Measurements from ENCODE around the gene FAM156A. TPM values are rescaled to one million over a fixed set of nuclear protein-coding genes. Genes with fewer than 3 reads are reported as not detected.
"Not testable (repeated sequence)": the region's sequence is repeated elsewhere in the genome, so short reads cannot be mapped to it uniquely, and the experiment has no call there.

FAM156A gene
- total RNA-seq, 6 donors from 2014 or later: 12.0 to 60.8 (median 17.6) TPM

- no CpG with 5 or more reads among the region's 17 CpGs for WGBS, 2 donors
- H3K4me1 ChIP-seq; H3K27me3 ChIP-seq; H3K4me3 ChIP-seq; H3K36me3 ChIP-seq; DNase-seq; ATAC-seq (ENCODE audit: low FRiP score in 2 of 2); H3K9me3 ChIP-seq; H3K27ac ChIP-seq: not testable (repeated sequence)
Measured at GRCh38 chrX:52948265-52948664, 10.1 kb downstream of the FAM156A start.

DNA sequence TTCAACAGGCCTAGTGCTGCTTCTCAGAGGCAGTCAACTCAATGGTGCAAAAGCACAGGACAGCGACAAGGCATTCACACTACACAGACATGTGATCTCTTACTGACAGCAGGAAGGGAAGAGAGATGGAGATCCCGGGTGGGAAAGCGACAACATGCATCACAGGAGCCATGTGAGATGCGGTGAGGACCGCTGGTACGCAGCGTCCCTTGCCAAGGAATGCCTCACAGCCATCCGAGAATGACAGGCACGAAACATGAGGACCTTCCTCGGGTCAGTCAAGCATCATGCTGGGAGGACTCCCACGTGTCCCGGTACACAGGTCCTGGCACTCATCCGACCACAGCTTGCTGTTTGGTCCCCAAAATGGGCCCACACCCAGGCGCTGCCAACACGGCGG is 10.8 kb downstream of the FAM156A start:
- not testable (repeated sequence) for H3K36me3 ChIP-seq, H3K4me1 ChIP-seq, H3K9me3 ChIP-seq, DNase-seq, H3K27me3 ChIP-seq, H3K4me3 ChIP-seq, H3K27ac ChIP-seq
- no CpG with 5 or more reads among the region's 16 CpGs for WGBS, 2 donors
- peak in 1 of 2 donors; percentile 34 for ATAC-seq (ENCODE audit: low FRiP score in 2 of 2)

DNA sequence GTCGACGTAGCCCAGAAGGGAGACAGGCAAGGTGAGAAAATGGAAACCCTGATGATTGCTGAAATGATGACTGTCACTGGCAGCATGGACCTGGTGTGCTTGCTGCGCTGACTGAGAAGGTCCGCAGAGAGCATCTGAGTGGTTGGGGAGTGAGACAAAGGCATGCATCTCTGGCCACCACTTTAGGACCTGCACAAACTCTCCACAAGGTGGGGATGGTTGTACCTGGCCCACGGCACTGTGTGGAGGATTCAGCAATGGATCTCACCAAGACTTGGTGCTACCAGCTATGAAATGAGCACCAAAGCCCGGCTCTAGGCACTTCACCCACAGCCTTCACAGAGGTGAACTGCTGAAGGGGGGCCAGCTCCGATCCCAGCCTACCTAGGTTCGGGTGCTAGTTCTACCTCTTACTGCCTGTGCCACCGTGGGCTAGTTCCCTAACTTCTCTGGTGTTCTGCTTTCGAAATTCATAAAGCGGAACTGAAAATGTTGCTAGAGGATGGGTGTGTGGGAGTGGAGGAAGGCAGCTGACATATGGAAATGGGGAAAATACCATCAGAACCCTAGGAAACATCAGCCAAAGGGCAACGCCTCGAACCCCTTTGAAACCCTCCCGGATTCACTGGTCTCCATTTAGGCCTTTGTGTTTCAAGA is 12.4 kb downstream of the FAM156A start:
- H3K27me3 ChIP-seq: not testable (repeated sequence)

GRCh38 chrX:52941728-52942127 is 16.6 kb downstream of the FAM156A start:
- not testable (repeated sequence) for H3K9me3 ChIP-seq; H3K4me3 ChIP-seq; ATAC-seq (ENCODE audit: low FRiP score in 2 of 2); DNase-seq; H3K36me3 ChIP-seq; H3K27ac ChIP-seq; H3K4me1 ChIP-seq; H3K27me3 ChIP-seq
- WGBS, 2 donors: no CpG with 5 or more reads among the region's 10 CpGs

More for the DNA sequence above, 12.4 kb downstream of the FAM156A start:
- not testable (repeated sequence) for H3K9me3 ChIP-seq, H3K4me3 ChIP-seq, H3K36me3 ChIP-seq, DNase-seq, H3K27ac ChIP-seq, H3K4me1 ChIP-seq
- ATAC-seq (ENCODE audit: low FRiP score in 2 of 2): peak; percentile 20 to 44
- no CpG with 5 or more reads among the region's 14 CpGs for WGBS, 2 donors

DNA sequence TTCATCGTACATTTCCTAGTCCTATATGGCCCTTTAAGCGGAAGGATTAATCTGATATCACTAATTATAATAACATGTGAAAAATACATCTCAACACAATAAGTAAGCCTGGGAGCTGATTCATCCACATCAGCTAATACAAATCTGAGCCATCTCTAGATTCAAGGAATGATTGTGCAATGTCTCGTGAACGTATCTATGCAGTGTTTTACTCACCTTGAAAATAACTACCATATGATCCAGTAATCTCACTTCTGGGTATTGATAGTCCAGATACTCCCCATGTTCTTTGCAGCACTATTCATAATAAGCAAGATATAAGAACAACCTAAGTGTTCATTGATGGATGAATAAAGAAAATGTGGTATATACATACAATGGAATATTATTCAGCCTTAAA is 17.6 kb downstream of the FAM156A start:
- not testable (repeated sequence) for H3K27me3 ChIP-seq
- WGBS, 2 donors: no CpG with 5 or more reads among the region's 4 CpGs

GRCh38 chrX:52935470-52935784 is 22.9 kb downstream of the FAM156A start:
- peak overlapping the region; percentile 50 to 65 (median 58) for H3K4me3 ChIP-seq
- H3K4me1 ChIP-seq: peaks cover 0 to 13% (median 4%) of the 10 kb centered on the region in 4 donors
- H3K36me3 ChIP-seq; H3K27me3 ChIP-seq; ATAC-seq (ENCODE audit: low FRiP score in 2 of 2); DNase-seq; H3K9me3 ChIP-seq: not testable (repeated sequence)
- 3% methylated on average over 10 of the region's 10 CpGs; no CpG with 5 or more reads in 1 of the 2 donors for WGBS, 2 donors
- peak overlapping the region; percentile 90 to 97 (median 92) for H3K27ac ChIP-seq

More for the DNA sequence above, 17.6 kb downstream of the FAM156A start:
- not testable (repeated sequence) for H3K36me3 ChIP-seq; H3K4me1 ChIP-seq; H3K9me3 ChIP-seq; DNase-seq; ATAC-seq (ENCODE audit: low FRiP score in 2 of 2); H3K27ac ChIP-seq; H3K4me3 ChIP-seq

DNA sequence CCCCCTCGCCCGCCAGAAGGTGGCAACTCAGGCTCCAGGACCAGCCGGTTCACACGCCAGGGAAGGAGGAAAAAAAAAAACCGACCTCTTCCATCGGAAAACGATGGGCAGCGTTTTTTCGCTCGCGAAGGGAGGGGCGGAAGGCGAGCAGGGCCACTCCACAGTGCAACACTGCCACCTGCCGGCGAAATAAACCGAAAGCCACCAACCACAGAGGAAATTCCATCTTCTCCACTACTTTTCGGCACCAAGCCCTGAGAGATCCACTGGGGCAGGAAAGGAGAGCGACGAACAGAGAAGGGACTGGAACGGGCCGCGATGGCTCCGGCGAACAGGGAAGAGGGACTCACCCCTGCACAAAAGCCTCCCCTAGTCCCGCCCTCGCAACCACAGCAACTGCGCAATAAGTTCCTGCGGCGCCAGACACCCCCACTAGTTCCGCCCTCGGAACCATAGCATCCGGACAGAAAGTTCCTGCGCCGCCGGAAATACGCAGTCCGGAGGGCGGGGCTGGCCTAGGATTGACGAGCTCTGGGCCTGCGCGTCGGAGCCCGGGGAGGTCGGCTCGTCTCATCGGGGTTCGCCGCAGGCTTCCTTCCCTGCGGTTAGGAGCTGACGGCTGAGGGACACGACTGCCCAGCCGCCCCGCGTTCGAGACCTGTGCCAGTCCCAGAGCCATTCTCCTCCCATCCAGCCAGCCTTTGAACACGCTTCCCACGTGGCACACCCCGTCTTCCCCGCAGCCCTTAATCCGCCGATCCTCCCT is 23.4 kb downstream of the FAM156A start:
- peak; percentile 95 for DNase-seq
- H3K4me3 ChIP-seq: peak overlapping the region; percentile 50 to 65 (median 58)
- H3K9me3 ChIP-seq: no peaks in the 10 kb centered on the region
- WGBS, 2 donors: 0% methylated on average over 5 to 57 of the region's 61 CpGs
- no peaks in the 10 kb centered on the region for H3K36me3 ChIP-seq
- peaks cover 0 to 13% (median 4%) of the 10 kb centered on the region in 4 donors for H3K4me1 ChIP-seq
- no peaks in the 10 kb centered on the region for H3K27me3 ChIP-seq
- TF ChIP-seq CTCF (IDR thresholded peaks at IDR 0.05): peak; percentile 91 to 99 (median 96)
- TF ChIP-seq EP300 (IDR thresholded peaks at IDR 0.05): peak in 2 of 4 donors; percentile 77 to 79
- peak in 3 of 4 donors; percentile 48 to 88 (median 53) for TF ChIP-seq POLR2A (IDR thresholded peaks at IDR 0.05)
- peak; percentile 83 to 86 for TF ChIP-seq POLR2AphosphoS5 (IDR thresholded peaks at IDR 0.05)
- peak; percentile 98 to 99 for ATAC-seq (ENCODE audit: low FRiP score in 2 of 2)
- H3K27ac ChIP-seq: peak overlapping the region; percentile 90 to 97 (median 92)
